HepG2 (cell line): ENCODE data around the gene SGPL1. TPM values are rescaled to one million over a fixed set of nuclear protein-coding genes. Genes with fewer than 3 reads are reported as not detected.

Experiments used
- ATAC-seq: fragments of 200-7000 bp; cut with Tn5 transposase; 3 replicates; pipeline ENCODE4 v1.9.1; 2020; ENCODE audit warnings: mild to moderate bottlenecking, moderate library complexity
- BruUV-seq: library from RNA; stranded (reverse); fragments of 400-500 nt; replicated peaks from 2 replicates; lab custom pipeline; 2021; lab: Mats Ljungman, UMichigan
- CTCF ChIA-PET: fragments of 300-600 bp; formaldehyde crosslinking; extraction: SDS; loops from one replicate; lab custom pipeline; 2021; ENCODE audit warnings: low total read pairs, inconsistent platforms, low intra/inter-chr PET ratio; lab: Yijun Ruan, JAX
- POLR2A ChIA-PET: fragments of 350-600 bp; sonication (Branson Sonifier 250); formaldehyde crosslinking; loops from one replicate; lab custom pipeline; 2020; ENCODE audit warnings: antibody characterized with exemption, inconsistent platforms; lab: Yijun Ruan, JAX
- DNase-seq: peaks from one replicate; pipeline ENCODE4 v3.0.0-alpha.2; 2015; ENCODE audit warnings: low spot score
- FAIRE-seq: peaks from 3 replicates; lab custom pipeline; 2011; peaks lifted over from hg19 to GRCh38; lab: Jason Lieb, UNC
- H2AFZ ChIP-seq: one replicate; pipeline ENCODE4 v1.6.1; 2011; ENCODE audit warnings: low read length, inconsistent platforms
- H3K27ac ChIP-seq: fragments of 300-600 bp; 3 replicates; pipeline ENCODE4 v1.8.0; 2011; ENCODE audit warnings: mixed run types, mild to moderate bottlenecking, mixed read lengths, low read length, inconsistent platforms; ENCODE audit not compliant: insufficient read depth; ENCODE audit errors: extremely low read length
- H3K27me3 ChIP-seq, 2 experiments: fragments of 200-600 bp in 1 of 2; 2 replicates in 1 of 2; 3 replicates in 1 of 2; pipeline versions ENCODE4 v1.6.0 to v1.8.0; 2011; ENCODE audit warnings: low read length in 2 of 2, mild to moderate bottlenecking in 2 of 2, moderate library complexity in 2 of 2, inconsistent platforms in 1 of 2; ENCODE audit not compliant: insufficient read depth in 2 of 2, control insufficient read depth in 1 of 2
- H3K36me3 ChIP-seq, 2 experiments: fragments of 200-600 bp in 1 of 2; replicated peaks in 1 of 2; 2 replicates in 1 of 2; 3 replicates in 1 of 2; pipeline versions ENCODE4 v1.5.1 to v1.8.0; 2011; ENCODE audit warnings: low read length in 2 of 2, inconsistent platforms in 1 of 2; ENCODE audit not compliant: insufficient read depth in 2 of 2, control insufficient read depth in 1 of 2
- H3K4me1 ChIP-seq: 2 replicates; pipeline ENCODE4 v1.5.1; 2012; ENCODE audit warnings: low read length, inconsistent platforms; ENCODE audit not compliant: insufficient read depth
- H3K4me2 ChIP-seq: 2 replicates; pipeline ENCODE4 v1.6.0; 2011; ENCODE audit warnings: low read depth, low read length, inconsistent platforms
- H3K4me3 ChIP-seq, 3 experiments: fragments of 200-600 bp in 1 of 3; sonication (generic), shearing (Covaris generic) in 1 of 3; replicated peaks in 1 of 3; 2 replicates each; pipeline ENCODE4 v1.5.1; 2011 to 2016; ENCODE audit warnings: low read length in 3 of 3, inconsistent platforms in 2 of 3, low read depth in 2 of 3, mild to moderate bottlenecking in 2 of 3, control low read depth in 1 of 3, mixed read lengths in 1 of 3; ENCODE audit not compliant: insufficient read depth in 1 of 3
- H3K79me2 ChIP-seq: one replicate; pipeline ENCODE4 v1.6.1; 2011; ENCODE audit warnings: low read length, inconsistent platforms; ENCODE audit not compliant: insufficient read depth
- H3K9ac ChIP-seq: 2 replicates; pipeline ENCODE4 v1.6.0; 2011; ENCODE audit warnings: mild to moderate bottlenecking, low read depth, low read length, inconsistent platforms; ENCODE audit not compliant: insufficient read depth
- H3K9me3 ChIP-seq: 2 replicates; pipeline ENCODE4 v1.5.1; 2012; ENCODE audit warnings: mild to moderate bottlenecking, low read length
- H4K20me1 ChIP-seq: 2 replicates; pipeline ENCODE4 v1.6.0; 2011; ENCODE audit warnings: inconsistent platforms, mild to moderate bottlenecking, low read length, moderate library complexity; ENCODE audit not compliant: insufficient read depth
- WGBS: methylation state at CpG from one replicate; pipeline ENCODE4 v1.1.6; 2017; ENCODE audit warnings: low lambda C conversion rate; 5-methylcytosine and 5-hydroxymethylcytosine counted together
- in situ Hi-C: cut with HindIII; loops from 2 replicates; pipeline ENCODE4 v1.10.0; 2017; ENCODE audit warnings: low pct_unique_long_range_greater_than_20kb; ENCODE audit not compliant: extremely low pct_ligation_motif_present
- intact Hi-C: fragments of 100-400 bp; cut with micrococcal nuclease; formaldehyde crosslinking; loops from one replicate; pipeline ENCODE4 v1.10.0; 2022; ENCODE audit not compliant: unreplicated experiment
- polyA plus RNA-seq, 8 experiments: library from polyadenylated mRNA; depleted of rRNA in 3 of 8; stranded (reverse) in 7 of 8; unstranded in 1 of 8; fragments of >200 nt; fragmentation: Illumina TruSeq in 4 of 8; extraction: Trizol in 4 of 8; gene quantifications; 2 replicates each; pipeline versions ENCODE4 v1.2.1 to v1.2.3, GENCODE V29; 2011 to 2016; ENCODE audit warnings: low read depth in 4 of 8, missing spikeins in 1 of 8, mixed read lengths in 1 of 8; ENCODE audit not compliant: insufficient read depth in 1 of 8
- total RNA-seq, 5 experiments: library from RNA; depleted of rRNA; stranded (reverse); fragments of >200 nt; fragmentation: Illumina TruSeq; extraction: Trizol; gene quantifications; 2 replicates each; pipeline ENCODE4 v1.2.3, GENCODE V29; 2016; ENCODE audit warnings: low read depth in 1 of 5
- TF ChIP-seq, protein P1 (sequence below): sonication (generic); formaldehyde crosslinking; IDR thresholded peaks from 2 replicates; pipeline ENCODE4 v1.4.0; 2020; ENCODE audit warnings: mild to moderate bottlenecking, missing genetic modification reagents

Gene SGPL1
- total and polyA plus RNA-seq, 2 of the 13 experiments (the other 11 are each of a cell fraction or from before 2014, with no cell fraction given), result 17.6 to 25.0 TPM

DNA sequence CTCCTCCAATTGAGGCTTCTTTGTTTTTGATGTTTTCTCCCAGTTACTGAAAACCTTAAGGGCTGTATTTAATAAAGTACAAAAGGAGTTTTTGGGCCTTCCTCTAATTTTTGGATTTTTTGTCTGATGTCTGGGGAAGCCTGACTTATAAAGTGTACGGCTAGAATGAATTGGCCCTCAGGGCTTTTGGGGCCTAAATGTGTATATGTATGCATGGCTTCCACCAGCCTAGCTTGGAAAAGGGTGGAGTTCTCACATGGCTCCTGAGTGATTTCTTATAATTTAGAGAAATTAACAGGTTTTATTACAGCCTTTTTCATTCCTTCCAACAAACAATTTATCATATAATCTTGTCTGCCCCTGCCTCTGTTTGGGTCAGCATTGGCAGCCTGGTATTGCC lies 20.1 kb upstream of the SGPL1 start:
- no peak overlapping the region for H3K9ac ChIP-seq
- DNase-seq (no peak), ATAC-seq (no peak), FAIRE-seq (no peak)
- H3K4me2 ChIP-seq, result no peak overlapping the region
- H3K4me1 ChIP-seq, result no peaks in the 10 kb centered on the region
- no peak overlapping the region for H3K27ac ChIP-seq
- TF ChIP-seq, protein P1, sequence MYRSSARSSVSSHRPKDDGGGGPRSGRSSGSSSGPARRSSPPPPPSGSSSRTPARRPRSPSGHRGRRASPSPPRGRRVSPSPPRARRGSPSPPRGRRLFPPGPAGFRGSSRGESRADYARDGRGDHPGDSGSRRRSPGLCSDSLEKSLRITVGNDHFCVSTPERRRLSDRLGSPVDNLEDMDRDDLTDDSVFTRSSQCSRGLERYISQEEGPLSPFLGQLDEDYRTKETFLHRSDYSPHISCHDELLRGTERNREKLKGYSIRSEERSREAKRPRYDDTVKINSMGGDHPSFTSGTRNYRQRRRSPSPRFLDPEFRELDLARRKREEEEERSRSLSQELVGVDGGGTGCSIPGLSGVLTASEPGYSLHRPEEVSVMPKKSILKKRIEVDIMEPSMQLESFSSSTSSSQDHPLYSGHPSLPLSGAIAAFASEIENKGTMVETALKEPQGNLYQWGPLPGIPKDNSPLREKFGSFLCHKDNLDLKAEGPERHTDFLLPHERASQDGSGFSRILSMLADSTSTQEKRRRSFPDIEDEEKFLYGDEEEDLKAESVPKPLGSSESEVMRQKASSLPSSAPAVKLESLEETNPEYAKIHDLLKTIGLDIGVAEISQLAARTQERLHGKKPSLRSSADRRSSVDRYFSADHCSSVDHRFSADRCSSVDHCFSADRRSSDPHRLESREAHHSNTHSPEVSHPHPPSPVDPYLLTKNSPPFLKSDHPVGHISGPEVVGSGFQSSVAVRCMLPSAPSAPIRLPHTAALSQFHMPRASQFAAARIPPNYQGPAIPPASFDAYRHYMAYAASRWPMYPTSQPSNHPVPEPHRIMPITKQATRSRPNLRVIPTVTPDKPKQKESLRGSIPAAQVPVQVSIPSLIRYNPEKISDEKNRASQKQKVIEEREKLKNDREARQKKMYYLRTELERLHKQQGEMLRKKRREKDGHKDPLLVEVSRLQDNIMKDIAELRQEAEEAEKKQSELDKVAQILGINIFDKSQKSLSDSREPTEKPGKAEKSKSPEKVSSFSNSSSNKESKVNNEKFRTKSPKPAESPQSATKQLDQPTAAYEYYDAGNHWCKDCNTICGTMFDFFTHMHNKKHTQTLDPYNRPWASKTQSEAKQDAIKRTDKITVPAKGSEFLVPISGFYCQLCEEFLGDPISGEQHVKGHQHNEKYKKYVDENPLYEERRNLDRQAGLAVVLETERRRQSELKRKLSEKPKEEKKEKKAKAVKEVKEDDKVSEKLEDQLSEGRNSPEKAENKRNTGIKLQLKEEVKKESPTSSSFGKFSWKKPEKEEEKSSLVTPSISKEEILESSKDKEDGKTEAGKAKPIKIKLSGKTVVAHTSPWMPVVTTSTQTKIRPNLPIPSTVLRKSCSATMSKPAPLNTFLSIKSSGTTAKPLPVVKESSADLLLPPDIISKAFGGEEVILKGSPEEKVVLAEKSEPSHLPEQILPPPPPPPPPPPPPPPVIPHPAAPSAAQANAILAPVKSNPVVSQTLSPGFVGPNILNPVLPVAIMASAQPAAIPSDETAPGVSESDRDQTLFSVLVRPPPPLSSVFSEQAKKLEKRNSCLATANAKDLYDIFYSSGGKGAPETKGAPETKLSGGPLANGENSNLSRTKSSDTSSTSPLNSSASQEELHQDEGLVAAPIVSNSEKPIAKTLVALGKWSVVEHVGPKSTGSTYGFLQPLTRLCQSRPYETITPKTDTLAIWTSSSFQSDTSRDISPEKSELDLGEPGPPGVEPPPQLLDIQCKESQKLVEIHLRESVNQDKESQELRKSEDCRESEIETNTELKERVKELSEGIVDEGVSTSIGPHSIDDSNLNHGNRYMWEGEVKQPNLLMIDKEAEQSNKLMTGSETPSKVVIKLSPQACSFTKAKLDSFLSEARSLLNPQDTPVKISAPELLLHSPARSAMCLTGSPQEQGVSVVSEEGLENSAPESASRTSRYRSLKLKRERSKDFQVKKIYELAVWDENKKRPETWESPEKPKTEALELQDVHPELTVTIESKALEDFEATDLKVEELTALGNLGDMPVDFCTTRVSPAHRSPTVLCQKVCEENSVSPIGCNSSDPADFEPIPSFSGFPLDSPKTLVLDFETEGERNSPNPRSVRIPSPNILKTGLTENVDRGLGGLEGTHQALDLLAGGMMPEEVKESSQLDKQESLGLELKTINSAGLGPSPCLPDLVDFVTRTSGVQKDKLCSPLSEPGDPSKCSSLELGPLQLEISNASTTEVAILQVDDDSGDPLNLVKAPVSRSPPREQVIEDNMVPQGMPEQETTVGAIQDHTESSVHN, result no peak
- ChIA-PET POLR2A (no interaction called here), CTCF (interaction anchor here (0.5 kb wide), 1 partner anchor 190 kb away, joined by 3 read pairs; no protein-coding TSS in a partner anchor)
- H3K79me2 ChIP-seq, result no peaks in the 10 kb centered on the region
- intact Hi-C loops (no loop called here), in situ Hi-C loops (no loop called here)
- no peak overlapping the region for H2AFZ ChIP-seq
- H4K20me1 ChIP-seq, result no peaks in the 10 kb centered on the region
- no TSS peak for BruUV-seq
- 50% methylated on average over 1 of the region's 1 CpG for WGBS
- H3K27me3 ChIP-seq, result peaks cover 1 to 3% of the 10 kb centered on the region in 2 experiments; a peak in 1 of 5 replicates
- no peaks in the 10 kb centered on the region for H3K9me3 ChIP-seq
- H3K4me3 ChIP-seq, result no peak overlapping the region
- no peaks in the 10 kb centered on the region for H3K36me3 ChIP-seq
